Nephron (organoid): Measurements from ENCODE around the gene NDUFA11.

Source experiments
- H3K27ac Mint-ChIP-seq, 3 experiments: 2 replicates each; pipeline ENCODE4 v1.8.0; 2020; ENCODE audit warnings: mixed read lengths in 3 of 3, mild to moderate bottlenecking in 2 of 3, moderate library complexity in 1 of 3
- H3K27me3 Mint-ChIP-seq: 2 replicates; pipeline ENCODE4 v1.8.0; 2021; ENCODE audit warnings: low read depth, mild to moderate bottlenecking, moderate library complexity, mixed read lengths
- H3K36me3 Mint-ChIP-seq: 2 replicates; pipeline ENCODE4 v1.8.0; 2020; ENCODE audit warnings: low read depth, mixed read lengths
- H3K4me1 Mint-ChIP-seq: 2 replicates; pipeline ENCODE4 v1.8.0; 2020; ENCODE audit warnings: mixed read lengths
- H3K4me3 Mint-ChIP-seq, 3 experiments: 2 replicates each; pipeline ENCODE4 v1.8.0; 2020; ENCODE audit warnings: mild to moderate bottlenecking in 3 of 3, mixed read lengths in 3 of 3, moderate library complexity in 2 of 3
- H3K9me3 Mint-ChIP-seq: 2 replicates; pipeline ENCODE4 v1.8.0; 2020; ENCODE audit warnings: mixed read lengths
- CTCF ChIP-seq, 3 experiments: fragments of 200-600 bp; sonication (generic); IDR thresholded peaks; one replicate each; pipeline ENCODE4 v1.5.0; 2021; ENCODE audit warnings: antibody characterized with exemption in 3 of 3; ENCODE audit not compliant: unreplicated experiment in 3 of 3

Gene NDUFA11

DNA sequence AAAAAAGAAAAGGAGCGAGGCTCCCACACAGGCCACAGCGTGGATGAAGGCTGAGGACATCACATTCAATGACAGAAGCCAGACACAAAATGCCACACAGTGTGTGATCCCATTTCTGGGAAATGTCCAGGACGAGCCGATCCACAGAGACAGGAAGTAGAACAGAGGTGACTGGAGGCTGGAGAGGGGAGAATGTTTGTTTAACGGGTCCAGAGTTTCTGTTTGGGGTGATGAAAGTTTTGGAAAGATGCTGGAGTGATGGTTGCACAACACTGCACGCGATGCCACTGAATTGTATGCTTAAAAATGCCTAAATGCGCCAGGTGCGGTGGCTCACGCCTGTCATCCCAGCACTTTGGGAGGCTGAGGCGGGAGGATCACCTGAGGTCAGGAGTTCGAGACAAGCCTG is 32.6 kb downstream of the NDUFA11 start:
- no peak overlapping the region for H3K27ac Mint-ChIP-seq
- peaks cover 6% of the 10 kb centered on the region for H3K27me3 Mint-ChIP-seq
- no peaks in the 10 kb centered on the region for H3K9me3 Mint-ChIP-seq
- H3K36me3 Mint-ChIP-seq = no peaks in the 10 kb centered on the region
- H3K4me3 Mint-ChIP-seq = no peak overlapping the region
- H3K4me1 Mint-ChIP-seq = no peaks in the 10 kb centered on the region
- no peak for TF ChIP-seq CTCF (IDR thresholded peaks at IDR 0.05; ENCODE audit: unreplicated experiment in 3 of 3)

GRCh38 chr19:5867201-5868136 is 36.1 kb downstream of the NDUFA11 start:
- Mint-ChIP-seq H3K36me3 (no peaks in the 10 kb centered on the region), H3K4me1 (no peaks in the 10 kb centered on the region), H3K27ac (peak overlapping the region in 1 of 3 experiments; percentile 5), H3K4me3 (no peak overlapping the region), H3K9me3 (no peaks in the 10 kb centered on the region), H3K27me3 (peaks cover 17% of the 10 kb centered on the region)
- TF ChIP-seq CTCF (IDR thresholded peaks at IDR 0.05; ENCODE audit: unreplicated experiment in 3 of 3) = no peak

DNA sequence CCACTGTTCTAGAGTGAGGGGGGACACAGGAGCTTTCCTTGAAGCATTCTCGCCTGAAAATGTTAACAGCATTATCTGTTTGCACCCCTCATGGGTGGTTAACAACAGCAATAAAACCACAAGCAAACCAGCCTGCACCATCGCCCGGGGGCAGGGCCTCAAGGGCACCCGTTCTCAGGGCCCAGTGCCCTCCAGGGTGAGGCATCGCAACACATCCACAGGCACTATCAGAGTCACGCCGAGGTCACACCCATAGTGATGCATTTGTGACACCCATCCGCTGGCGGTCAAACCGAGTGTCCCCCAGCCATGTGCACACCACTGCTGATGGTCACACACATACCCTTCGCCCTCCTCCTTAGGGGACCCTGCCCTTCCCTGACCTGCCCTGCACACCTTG is 37.8 kb downstream of the NDUFA11 start:
- Mint-ChIP-seq H3K9me3 (no peaks in the 10 kb centered on the region), H3K27ac (no peak overlapping the region), H3K4me1 (no peaks in the 10 kb centered on the region), H3K36me3 (no peaks in the 10 kb centered on the region), H3K4me3 (no peak overlapping the region), H3K27me3 (peaks cover 14% of the 10 kb centered on the region)
- no peak for TF ChIP-seq CTCF (IDR thresholded peaks at IDR 0.05; ENCODE audit: unreplicated experiment in 3 of 3)

DNA sequence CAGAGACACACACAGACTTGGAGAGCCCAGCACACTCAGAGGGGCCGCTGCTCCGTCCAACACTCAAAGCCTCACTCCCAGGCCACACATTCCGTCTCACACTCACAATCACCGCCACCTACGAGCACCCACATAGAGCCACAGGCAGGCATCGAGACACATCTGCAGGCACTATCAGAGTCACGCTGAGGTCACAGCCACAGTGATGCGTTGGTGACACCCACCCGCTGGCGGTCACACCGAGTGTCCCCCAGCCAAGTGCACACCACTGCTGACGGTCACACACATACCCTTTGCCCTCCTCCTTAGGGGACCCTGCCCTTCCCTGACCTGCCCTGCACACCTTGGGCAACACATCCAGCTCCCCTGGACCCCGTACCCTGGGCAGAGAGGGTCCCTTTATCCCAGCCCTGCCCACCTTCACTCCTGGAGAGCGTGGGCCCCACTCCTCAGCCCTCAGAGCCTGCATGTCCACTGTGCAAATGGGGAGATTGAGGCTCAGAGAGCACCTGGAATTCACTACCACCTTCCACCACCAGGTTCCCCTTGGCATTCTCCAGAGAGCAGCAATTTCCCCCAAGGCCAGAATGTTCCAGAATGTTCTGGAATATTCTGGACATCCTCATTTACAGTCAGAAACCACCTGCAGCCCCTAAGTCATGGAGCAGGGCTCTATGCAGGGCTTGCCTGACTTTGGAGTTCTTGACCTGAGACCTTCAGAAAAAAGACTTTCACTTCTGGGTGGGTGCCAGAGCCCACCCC is 38.7 kb downstream of the NDUFA11 start:
- Mint-ChIP-seq H3K9me3 (no peaks in the 10 kb centered on the region), H3K27ac (no peak overlapping the region), H3K4me1 (no peaks in the 10 kb centered on the region), H3K36me3 (no peaks in the 10 kb centered on the region), H3K27me3 (peaks cover 14% of the 10 kb centered on the region), H3K4me3 (no peak overlapping the region)
- TF ChIP-seq CTCF (IDR thresholded peaks at IDR 0.05; ENCODE audit: unreplicated experiment in 3 of 3) = no peak

GRCh38 chr19:5864013-5864720 is 39.4 kb downstream of the NDUFA11 start:
- TF ChIP-seq CTCF (IDR thresholded peaks at IDR 0.05; ENCODE audit: unreplicated experiment in 3 of 3) = no peak
- Mint-ChIP-seq H3K36me3 (no peaks in the 10 kb centered on the region), H3K9me3 (no peaks in the 10 kb centered on the region), H3K27ac (no peak overlapping the region), H3K27me3 (peaks cover 14% of the 10 kb centered on the region), H3K4me3 (no peak overlapping the region), H3K4me1 (no peaks in the 10 kb centered on the region)
